Natural killer cell (primary cell): ENCODE results near the gene GPX7. TPM values are rescaled to one million over a fixed set of nuclear protein-coding genes. Genes with fewer than 3 reads are reported as not detected.

Experiments used
- ATAC-seq, 3 donors: fragments of 150-1000 bp in 2 of 3; fragments of 200-7000 bp in 1 of 3; cut with Tn5 transposase; 1 replicate in 1 of 3; 2 replicates in 2 of 3; pipeline ENCODE4 v1.10.0; 2021; ENCODE audit warnings: mild to moderate bottlenecking in 2 of 3, moderate library complexity in 2 of 3
- DNase-seq, 2 donors: peaks; one replicate each; pipeline versions ENCODE4 v3.0.0 to v3.0.0-alpha.2; 2013 to 2021; ENCODE audit warnings: mixed read lengths in 1 of 2
- H3K27ac ChIP-seq: one replicate; pipeline ENCODE4 v1.5.1; 2013; ENCODE audit warnings: mild to moderate bottlenecking, low read length
- H3K27me3 ChIP-seq: one replicate; pipeline ENCODE4 v1.6.1; 2013; ENCODE audit warnings: low read length; ENCODE audit not compliant: control insufficient read depth, insufficient read depth
- H3K36me3 ChIP-seq: one replicate; pipeline ENCODE4 v1.6.1; 2013; ENCODE audit warnings: low read length; ENCODE audit not compliant: control insufficient read depth, insufficient read depth
- H3K4me1 ChIP-seq: one replicate; pipeline ENCODE4 v1.6.1; 2013; ENCODE audit warnings: low read length; ENCODE audit not compliant: control insufficient read depth, insufficient read depth
- H3K4me3 ChIP-seq: one replicate; pipeline ENCODE4 v1.5.1; 2013; ENCODE audit warnings: low read length
- H3K9me3 ChIP-seq: one replicate; pipeline ENCODE4 v1.6.1; 2013; ENCODE audit warnings: low read length; ENCODE audit not compliant: control insufficient read depth, insufficient read depth
- H3K27ac Mint-ChIP-seq, 2 donors: one replicate each; pipeline ENCODE4 v1.8.0; 2022; ENCODE audit warnings: mild to moderate bottlenecking in 2 of 2, mixed read lengths in 2 of 2, moderate library complexity in 1 of 2
- H3K27me3 Mint-ChIP-seq, 2 donors: one replicate each; pipeline ENCODE4 v1.8.0; 2022; ENCODE audit warnings: low read depth in 2 of 2, mixed read lengths in 2 of 2
- H3K36me3 Mint-ChIP-seq: one replicate; pipeline ENCODE4 v1.8.0; 2022; ENCODE audit warnings: mixed read lengths
- H3K4me1 Mint-ChIP-seq, 2 donors: one replicate each; pipeline ENCODE4 v1.8.0; 2022; ENCODE audit warnings: mixed read lengths in 2 of 2
- H3K4me3 Mint-ChIP-seq: one replicate; pipeline ENCODE4 v1.8.0; 2022; ENCODE audit warnings: mild to moderate bottlenecking, moderate library complexity, mixed read lengths
- H3K9me3 Mint-ChIP-seq, 2 donors: one replicate each; pipeline ENCODE4 v1.8.0; 2022; ENCODE audit warnings: mixed read lengths in 2 of 2
- CTCF ChIP-seq: fragments of 200-600 bp; IDR thresholded peaks from one replicate; pipeline ENCODE4 v1.8.0; 2022; ENCODE audit warnings: antibody characterized with exemption
- WGBS: methylation state at CpG from one replicate; pipeline ENCODE4 v1.1.7; 2013; ENCODE audit warnings: missing lambda C conversion rate; ENCODE audit not compliant: insufficient coverage; 5-methylcytosine and 5-hydroxymethylcytosine counted together
- intact Hi-C: fragments of 100-400 bp; cut with micrococcal nuclease; formaldehyde crosslinking; loops from one replicate; pipeline ENCODE4 v1.14.2; 2022
- total RNA-seq, 4 donors: library from RNA; stranded (reverse); fragments of 120-200 nt in 1 of 4; gene quantifications; one replicate each; pipeline versions ENCODE4 v1.2.3 to v1.2.4, GENCODE V29; 2013 to 2022

GPX7 gene
- total RNA-seq, 3 donors from 2014 or later (not counting 1 experiment from before 2014, with no cell fraction given) = 9.7 to 10.6 (median 10.2) TPM

- H3K36me3 ChIP-seq = peaks cover 6% of the 10 kb centered on the region
- H3K9me3 ChIP-seq = no peaks in the 10 kb centered on the region
- TF ChIP-seq CTCF = no peak
- DNase-seq (no peak), ATAC-seq (no peak)
- no peak overlapping the region for H3K4me3 ChIP-seq
- Mint-ChIP-seq H3K36me3 (no peaks in the 10 kb centered on the region), H3K9me3 (no peaks in the 10 kb centered on the region), H3K27ac (peak overlapping the region in 1 of 2 donors; percentile 38), H3K4me3 (no peak overlapping the region), H3K4me1 (peaks cover 51 to 57% of the 10 kb centered on the region in 2 donors), H3K27me3 (no peaks in the 10 kb centered on the region)
- 88% methylated on average over 7 of the region's 7 CpGs for WGBS
- H3K27me3 ChIP-seq = no peaks in the 10 kb centered on the region
- H3K27ac ChIP-seq = no peak overlapping the region
- intact Hi-C loops = no loop called here
- peaks cover 45% of the 10 kb centered on the region for H3K4me1 ChIP-seq
Observed at GRCh38 chr1:52629325-52629643, 27.1 kb downstream of the GPX7 start.

- intact Hi-C loops = loop anchor here (10.0 kb wide), 2 partner anchors 55 to 1655 kb away; partner anchors contain the start of gene CDKN2C
- H3K4me1 ChIP-seq = peaks cover 49% of the 10 kb centered on the region
- no peak overlapping the region for H3K27ac ChIP-seq
- H3K36me3 Mint-ChIP-seq = no peaks in the 10 kb centered on the region
- no peaks in the 10 kb centered on the region for H3K9me3 ChIP-seq
- TF ChIP-seq CTCF = no peak
- H3K27me3 Mint-ChIP-seq = no peaks in the 10 kb centered on the region
- ATAC-seq (no peak), DNase-seq (no peak)
- H3K27ac Mint-ChIP-seq = no peak overlapping the region
- no peaks in the 10 kb centered on the region for H3K27me3 ChIP-seq
- WGBS = 100% methylated on average over 1 of the region's 2 CpGs
- peaks cover 55 to 61% of the 10 kb centered on the region in 2 donors for H3K4me1 Mint-ChIP-seq
- no peak overlapping the region for H3K4me3 ChIP-seq
- peaks cover 6% of the 10 kb centered on the region for H3K36me3 ChIP-seq
- no peaks in the 10 kb centered on the region for H3K9me3 Mint-ChIP-seq
- no peak overlapping the region for H3K4me3 Mint-ChIP-seq
Observed at GRCh38 chr1:52629667-52630066, 27.5 kb downstream of the GPX7 start.

DNA sequence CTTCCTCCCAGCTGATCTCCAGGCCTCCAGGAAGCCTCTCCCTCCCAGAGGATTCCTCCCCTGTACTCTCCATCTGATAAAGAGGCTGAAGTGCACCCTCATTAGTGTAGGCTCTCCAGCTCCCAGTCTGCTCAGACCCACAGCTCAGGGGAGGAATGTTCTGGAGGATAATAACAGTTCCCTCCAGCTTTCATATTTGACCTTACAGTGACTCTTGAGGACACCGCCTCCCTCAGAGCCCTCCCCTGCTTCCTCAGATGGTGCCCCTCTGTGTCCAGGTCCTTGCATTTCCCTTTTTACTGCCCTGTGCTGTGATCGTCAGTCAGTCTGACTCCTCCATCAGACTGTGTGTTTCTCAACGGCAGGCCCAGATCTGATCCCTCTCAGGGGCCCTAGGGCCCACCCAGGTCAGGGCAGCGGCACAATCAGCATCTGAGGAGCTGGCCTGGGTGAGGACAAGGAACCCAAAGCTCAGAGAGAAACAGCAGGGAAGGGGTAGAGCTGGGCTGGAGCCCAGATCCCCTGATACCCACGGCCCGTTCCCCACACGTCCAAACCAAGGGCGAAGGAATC is 29.7 kb downstream of the GPX7 start:
- ATAC-seq = no peak
- Mint-ChIP-seq H3K27ac (peak overlapping the region; percentile 96 to 98), H3K4me3 (peak overlapping the region; percentile 86), H3K36me3 (no peaks in the 10 kb centered on the region), H3K4me1 (peaks cover 74 to 76% of the 10 kb centered on the region in 2 donors), H3K27me3 (no peaks in the 10 kb centered on the region), H3K9me3 (no peaks in the 10 kb centered on the region)
- no peak for TF ChIP-seq CTCF
- peak overlapping the region; percentile 85 for H3K27ac ChIP-seq
- H3K4me3 ChIP-seq = peak overlapping the region; percentile 30
- H3K27me3 ChIP-seq = no peaks in the 10 kb centered on the region
- intact Hi-C loops = loop anchor here (10.0 kb wide), 2 partner anchors 53 to 1657 kb away; partner anchors contain the start of gene CDKN2C
- H3K4me1 ChIP-seq = peaks cover 58% of the 10 kb centered on the region
- H3K36me3 ChIP-seq = peaks cover 6% of the 10 kb centered on the region
- WGBS = 56% methylated on average over 8 of the region's 8 CpGs
- DNase-seq = peak; percentile 19 to 22
- H3K9me3 ChIP-seq = no peaks in the 10 kb centered on the region
